ENCODE data around the gene ISOC2. TPM values are rescaled to one million over a fixed set of nuclear protein-coding genes. Genes with fewer than 3 reads are reported as not detected.

Gene ISOC2
- polyA plus RNA-seq, 2 of the 4 experiments (the other 2 are of a cell fraction): 45.3 to 57.8 TPM

DNA sequence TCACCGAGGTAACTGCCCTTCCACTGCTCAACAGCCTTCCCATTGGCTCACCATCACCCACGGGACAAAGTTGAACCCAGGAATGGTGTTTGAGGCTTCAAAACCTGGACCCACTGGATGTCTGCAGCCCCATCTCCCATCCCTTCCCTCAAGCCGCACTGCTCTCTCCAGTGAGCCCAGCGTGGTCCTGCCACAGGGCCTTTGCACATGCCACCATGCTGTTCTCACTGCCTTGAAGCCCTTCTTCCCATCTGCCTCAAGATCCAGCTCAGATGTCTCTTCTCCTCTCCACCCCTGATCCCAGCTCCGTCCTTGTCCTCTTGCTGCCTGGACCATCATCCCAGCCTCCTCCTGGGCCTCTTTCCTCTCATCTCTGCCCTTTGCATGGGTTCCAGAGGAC is 22.4 kb downstream of the ISOC2 start:
- Histone ChIP-seq H3K4me3 (no peak overlapping the region), H3K27ac (no peak overlapping the region), H3K4me2 (no peak overlapping the region), H3K4me1 (peaks cover 21% of the 10 kb centered on the region), H3K9me3 (no peaks in the 10 kb centered on the region)
- CTCF ChIA-PET: interaction anchor here (0.6 to 1.9 kb wide), 5 partner anchors 11 to 327 kb away, joined by 3 to 9 read pairs (median 3); no protein-coding TSS in a partner anchor
- FAIRE-seq (no peak), DNase-seq (ENCODE audit: low read depth in 1 of 2, low spot score in 1 of 2) (no peak), ATAC-seq (no peak)
- TF ChIP-seq HDAC2 (IDR thresholded peaks at IDR 0.05) (no peak), CHD2 (IDR thresholded peaks at IDR 0.05; ENCODE audit: low read length, partially characterized antibody) (no peak), EHF (CRISPR knock-in tag; IDR thresholded peaks at IDR 0.05) (no peak), CBX2 (IDR thresholded peaks at IDR 0.05; ENCODE audit: borderline replicate concordance, low read depth) (no peak), KDM5A (IDR thresholded peaks at IDR 0.05) (no peak), JUN (IDR thresholded peaks at IDR 0.05) (no peak)
- TF ChIP-seq, protein P1, sequence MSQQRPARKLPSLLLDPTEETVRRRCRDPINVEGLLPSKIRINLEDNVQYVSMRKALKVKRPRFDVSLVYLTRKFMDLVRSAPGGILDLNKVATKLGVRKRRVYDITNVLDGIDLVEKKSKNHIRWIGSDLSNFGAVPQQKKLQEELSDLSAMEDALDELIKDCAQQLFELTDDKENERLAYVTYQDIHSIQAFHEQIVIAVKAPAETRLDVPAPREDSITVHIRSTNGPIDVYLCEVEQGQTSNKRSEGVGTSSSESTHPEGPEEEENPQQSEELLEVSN (IDR thresholded peaks at IDR 0.05; ENCODE audit: borderline replicate concordance, low read depth): no peak
- TF ChIP-seq, protein P2, sequence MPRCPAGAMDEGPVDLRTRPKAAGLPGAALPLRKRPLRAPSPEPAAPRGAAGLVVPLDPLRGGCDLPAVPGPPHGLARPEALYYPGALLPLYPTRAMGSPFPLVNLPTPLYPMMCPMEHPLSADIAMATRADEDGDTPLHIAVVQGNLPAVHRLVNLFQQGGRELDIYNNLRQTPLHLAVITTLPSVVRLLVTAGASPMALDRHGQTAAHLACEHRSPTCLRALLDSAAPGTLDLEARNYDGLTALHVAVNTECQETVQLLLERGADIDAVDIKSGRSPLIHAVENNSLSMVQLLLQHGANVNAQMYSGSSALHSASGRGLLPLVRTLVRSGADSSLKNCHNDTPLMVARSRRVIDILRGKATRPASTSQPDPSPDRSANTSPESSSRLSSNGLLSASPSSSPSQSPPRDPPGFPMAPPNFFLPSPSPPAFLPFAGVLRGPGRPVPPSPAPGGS (IDR thresholded peaks at IDR 0.05): no peak
- WGBS (ENCODE audit: missing lambda C conversion rate): 16% methylated on average over 5 of the region's 5 CpGs
- POLR2A ChIA-PET: no interaction called here

DNA sequence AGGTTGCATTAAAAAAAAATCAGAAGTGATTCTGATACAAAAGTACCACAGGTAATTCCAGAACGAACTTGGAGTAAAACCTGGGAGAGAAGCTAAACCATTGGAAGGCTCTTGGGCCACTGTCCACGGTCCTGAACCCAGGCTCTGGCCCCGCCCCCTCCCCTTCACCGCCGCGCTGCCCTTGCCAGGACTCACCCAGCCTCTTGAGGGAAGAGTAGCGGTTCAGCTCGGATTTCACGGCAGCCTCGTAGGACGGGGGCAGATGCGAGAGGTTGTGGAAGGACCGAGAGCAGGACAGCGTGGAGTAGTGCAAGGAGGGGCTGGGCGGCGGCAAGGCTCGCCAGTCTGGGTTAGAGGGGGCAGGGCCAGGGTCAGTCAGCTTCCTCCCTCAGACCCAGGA is 24.0 kb downstream of the ISOC2 start:
- Histone ChIP-seq H3K4me2 (peak overlapping the region; percentile 33), H3K9me3 (no peaks in the 10 kb centered on the region; the same call in 2 of the 3 replicates), H3K4me1 (peaks cover 11% of the 10 kb centered on the region), H3K27ac (no peak overlapping the region), H3K4me3 (no peak overlapping the region)
- under 1% methylated on average over 17 of the region's 17 CpGs for WGBS (ENCODE audit: missing lambda C conversion rate)
- POLR2A ChIA-PET: interaction anchor here (1.1 to 1.7 kb wide), 2 partner anchors 30 kb away, joined by 3 to 12 read pairs; partner anchors contain the start of gene UBE2S
- ATAC-seq (peak; percentile 72 to 90), DNase-seq (ENCODE audit: low read depth in 1 of 2, low spot score in 1 of 2) (peak; percentile 87 to 89), FAIRE-seq (peak; percentile 63)
- CTCF ChIA-PET: interaction anchor here (0.8 to 2.9 kb wide), 19 partner anchors 9 to 297 kb away, joined by 3 to 23 read pairs (median 4); partner anchors contain the start of genes ISOC2 and TMEM238
- no peak for TF ChIP-seq MYC (IDR thresholded peaks at IDR 0.05; ENCODE audit: borderline replicate concordance, low read length)
- TF ChIP-seq ZSCAN20 (CRISPR knock-in tag; IDR thresholded peaks at IDR 0.05): peak; percentile 73; the same call in 1 of the 2 replicates
- no peak for TF ChIP-seq GATA3 (IDR thresholded peaks at IDR 0.05; ENCODE audit: borderline replicate concordance)
- no peak for TF ChIP-seq HOXA7 (CRISPR knock-in tag; IDR thresholded peaks at IDR 0.05)
- TF ChIP-seq SREBF2 (IDR thresholded peaks at IDR 0.05): no peak
- TF ChIP-seq, protein P1 (IDR thresholded peaks at IDR 0.05; ENCODE audit: borderline replicate concordance, low read depth): no peak
- TF ChIP-seq RNF2 (IDR thresholded peaks at IDR 0.05; ENCODE audit: borderline replicate concordance, low read depth): no peak
- TF ChIP-seq, protein P3, sequence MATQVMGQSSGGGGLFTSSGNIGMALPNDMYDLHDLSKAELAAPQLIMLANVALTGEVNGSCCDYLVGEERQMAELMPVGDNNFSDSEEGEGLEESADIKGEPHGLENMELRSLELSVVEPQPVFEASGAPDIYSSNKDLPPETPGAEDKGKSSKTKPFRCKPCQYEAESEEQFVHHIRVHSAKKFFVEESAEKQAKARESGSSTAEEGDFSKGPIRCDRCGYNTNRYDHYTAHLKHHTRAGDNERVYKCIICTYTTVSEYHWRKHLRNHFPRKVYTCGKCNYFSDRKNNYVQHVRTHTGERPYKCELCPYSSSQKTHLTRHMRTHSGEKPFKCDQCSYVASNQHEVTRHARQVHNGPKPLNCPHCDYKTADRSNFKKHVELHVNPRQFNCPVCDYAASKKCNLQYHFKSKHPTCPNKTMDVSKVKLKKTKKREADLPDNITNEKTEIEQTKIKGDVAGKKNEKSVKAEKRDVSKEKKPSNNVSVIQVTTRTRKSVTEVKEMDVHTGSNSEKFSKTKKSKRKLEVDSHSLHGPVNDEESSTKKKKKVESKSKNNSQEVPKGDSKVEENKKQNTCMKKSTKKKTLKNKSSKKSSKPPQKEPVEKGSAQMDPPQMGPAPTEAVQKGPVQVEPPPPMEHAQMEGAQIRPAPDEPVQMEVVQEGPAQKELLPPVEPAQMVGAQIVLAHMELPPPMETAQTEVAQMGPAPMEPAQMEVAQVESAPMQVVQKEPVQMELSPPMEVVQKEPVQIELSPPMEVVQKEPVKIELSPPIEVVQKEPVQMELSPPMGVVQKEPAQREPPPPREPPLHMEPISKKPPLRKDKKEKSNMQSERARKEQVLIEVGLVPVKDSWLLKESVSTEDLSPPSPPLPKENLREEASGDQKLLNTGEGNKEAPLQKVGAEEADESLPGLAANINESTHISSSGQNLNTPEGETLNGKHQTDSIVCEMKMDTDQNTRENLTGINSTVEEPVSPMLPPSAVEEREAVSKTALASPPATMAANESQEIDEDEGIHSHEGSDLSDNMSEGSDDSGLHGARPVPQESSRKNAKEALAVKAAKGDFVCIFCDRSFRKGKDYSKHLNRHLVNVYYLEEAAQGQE (IDR thresholded peaks at IDR 0.05): peak; percentile 98
- TF ChIP-seq FOXS1 (CRISPR knock-in tag; IDR thresholded peaks at IDR 0.05): peak; percentile 81; the same call in 1 of the 2 replicates
- peak; percentile 99 for TF ChIP-seq EHMT2 (IDR thresholded peaks at IDR 0.05; ENCODE audit: low read depth)
- peak; percentile 87 for TF ChIP-seq EHF (CRISPR knock-in tag; IDR thresholded peaks at IDR 0.05)
- peak; percentile 86 for TF ChIP-seq HOXB5 (CRISPR knock-in tag; IDR thresholded peaks at IDR 0.05)
- TF ChIP-seq JUNB (IDR thresholded peaks at IDR 0.05): no peak
- TF ChIP-seq CHD2 (IDR thresholded peaks at IDR 0.05; ENCODE audit: low read length, partially characterized antibody): no peak
- TF ChIP-seq, protein P4, sequence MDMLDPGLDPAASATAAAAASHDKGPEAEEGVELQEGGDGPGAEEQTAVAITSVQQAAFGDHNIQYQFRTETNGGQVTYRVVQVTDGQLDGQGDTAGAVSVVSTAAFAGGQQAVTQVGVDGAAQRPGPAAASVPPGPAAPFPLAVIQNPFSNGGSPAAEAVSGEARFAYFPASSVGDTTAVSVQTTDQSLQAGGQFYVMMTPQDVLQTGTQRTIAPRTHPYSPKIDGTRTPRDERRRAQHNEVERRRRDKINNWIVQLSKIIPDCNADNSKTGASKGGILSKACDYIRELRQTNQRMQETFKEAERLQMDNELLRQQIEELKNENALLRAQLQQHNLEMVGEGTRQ (IDR thresholded peaks at IDR 0.05): no peak
- TF ChIP-seq, protein P5, sequence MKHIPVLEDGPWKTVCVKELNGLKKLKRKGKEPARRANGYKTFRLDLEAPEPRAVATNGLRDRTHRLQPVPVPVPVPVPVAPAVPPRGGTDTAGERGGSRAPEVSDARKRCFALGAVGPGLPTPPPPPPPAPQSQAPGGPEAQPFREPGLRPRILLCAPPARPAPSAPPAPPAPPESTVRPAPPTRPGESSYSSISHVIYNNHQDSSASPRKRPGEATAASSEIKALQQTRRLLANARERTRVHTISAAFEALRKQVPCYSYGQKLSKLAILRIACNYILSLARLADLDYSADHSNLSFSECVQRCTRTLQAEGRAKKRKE (CRISPR knock-in tag; IDR thresholded peaks at IDR 0.05; ENCODE audit: low read depth): peak; percentile 78; the same call in 1 of the 2 replicates
- TF ChIP-seq ZFP36 (IDR thresholded peaks at IDR 0.05; ENCODE audit: borderline replicate concordance, partially characterized antibody): no peak
- peak; percentile 85 for TF ChIP-seq HOXB13 (CRISPR knock-in tag; IDR thresholded peaks at IDR 0.05; ENCODE audit: low read depth)
- no peak for TF ChIP-seq EP300 (IDR thresholded peaks at IDR 0.05)
- no peak for TF ChIP-seq ESRRA (IDR thresholded peaks at IDR 0.05; ENCODE audit: borderline replicate concordance, low read length)
- TF ChIP-seq NFE2L2 (conservative IDR thresholded peaks at IDR 0.05; ENCODE audit: low read length): no peak
- no peak for TF ChIP-seq MAFK (IDR thresholded peaks at IDR 0.05; ENCODE audit: partially characterized antibody)

All from A549 (cell line).